DOHH2 (cell line): ENCODE data around the gene LRRC41.

Source experiments
- CTCF ChIP-seq: fragments of 200-600 bp; sonication (generic); IDR thresholded peaks from one replicate; pipeline ENCODE4 v1.5.1; 2014; ENCODE audit warnings: antibody characterized with exemption, mild to moderate bottlenecking, low read depth, low read length; ENCODE audit not compliant: poor library complexity, severe bottlenecking
- EZH2phosphoT487 ChIP-seq: fragments of 200-600 bp; sonication (generic); IDR thresholded peaks from 2 replicates; pipeline ENCODE4 v1.6.1; 2017; ENCODE audit warnings: borderline replicate concordance, mild to moderate bottlenecking, antibody characterized with exemption, low read length, moderate library complexity, mixed read lengths

GRCh38 chr1:46248122-46248920 lies 55.1 kb downstream of the LRRC41 start:
- TF ChIP-seq CTCF = peak; percentile 72
- no peak for TF ChIP-seq EZH2phosphoT487
